PC-9 (cell line): Measurements from ENCODE around the gene CAPS2.

ENCODE experiments used
- EZH2 ChIP-seq: fragments of 200-600 bp; sonication (generic); IDR thresholded peaks from 2 replicates; pipeline ENCODE4 v1.8.0; 2017; ENCODE audit warnings: antibody characterized with exemption, low read depth
- TF ChIP-seq, protein P1 (sequence below): fragments of 200-600 bp; sonication (generic); conservative IDR thresholded peaks from 2 replicates; pipeline ENCODE4 v1.6.1; 2017; ENCODE audit warnings: mixed run types, antibody characterized with exemption, mild to moderate bottlenecking, moderate library complexity

DNA sequence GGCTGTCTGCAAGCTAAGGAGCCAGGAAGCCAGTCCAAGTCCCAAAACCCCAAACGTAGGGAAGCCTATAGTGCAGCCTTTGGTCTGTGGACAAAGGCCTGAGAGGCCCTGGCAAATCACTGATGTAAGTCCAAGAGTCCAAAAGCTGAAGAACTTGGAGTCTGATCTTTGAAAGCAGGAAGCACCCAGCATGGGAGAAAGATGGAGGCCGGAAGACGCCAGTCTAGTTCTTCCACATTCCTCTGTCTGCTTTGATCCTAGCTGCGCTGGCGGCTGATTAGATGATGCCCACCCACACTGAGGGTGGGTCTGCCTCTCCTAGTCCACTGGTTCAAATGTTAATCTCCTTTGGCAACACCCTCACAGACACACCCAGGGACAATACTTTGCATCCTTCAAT is 58.5 kb downstream of the CAPS2 start:
- TF ChIP-seq, protein P1, sequence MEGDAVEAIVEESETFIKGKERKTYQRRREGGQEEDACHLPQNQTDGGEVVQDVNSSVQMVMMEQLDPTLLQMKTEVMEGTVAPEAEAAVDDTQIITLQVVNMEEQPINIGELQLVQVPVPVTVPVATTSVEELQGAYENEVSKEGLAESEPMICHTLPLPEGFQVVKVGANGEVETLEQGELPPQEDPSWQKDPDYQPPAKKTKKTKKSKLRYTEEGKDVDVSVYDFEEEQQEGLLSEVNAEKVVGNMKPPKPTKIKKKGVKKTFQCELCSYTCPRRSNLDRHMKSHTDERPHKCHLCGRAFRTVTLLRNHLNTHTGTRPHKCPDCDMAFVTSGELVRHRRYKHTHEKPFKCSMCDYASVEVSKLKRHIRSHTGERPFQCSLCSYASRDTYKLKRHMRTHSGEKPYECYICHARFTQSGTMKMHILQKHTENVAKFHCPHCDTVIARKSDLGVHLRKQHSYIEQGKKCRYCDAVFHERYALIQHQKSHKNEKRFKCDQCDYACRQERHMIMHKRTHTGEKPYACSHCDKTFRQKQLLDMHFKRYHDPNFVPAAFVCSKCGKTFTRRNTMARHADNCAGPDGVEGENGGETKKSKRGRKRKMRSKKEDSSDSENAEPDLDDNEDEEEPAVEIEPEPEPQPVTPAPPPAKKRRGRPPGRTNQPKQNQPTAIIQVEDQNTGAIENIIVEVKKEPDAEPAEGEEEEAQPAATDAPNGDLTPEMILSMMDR = no peak
- no peak for TF ChIP-seq EZH2
